Activated T-helper 1 cell treated with anti-CD3 and anti-CD28 coated beads, Interleukin-12 subunit alpha, Interleukin-12 subunit beta, Interleukin-2, Interleukin-4 antibody, amounts not matched to agents 30 ng/mL and 10 ng/mL and 1 ng/mL, durations not matched to agents 14 hours and 24 hours and 36 hours (primary cell): ENCODE data around the gene SLC16A8. TPM values are rescaled to one million over a fixed set of nuclear protein-coding genes. Genes with fewer than 3 reads are reported as not detected.
"Not testable (repeated sequence)": the region's sequence is repeated elsewhere in the genome, so short reads cannot be mapped to it uniquely, and the experiment has no call there.

ENCODE experiments used
- DNase-seq: peaks from one replicate; pipeline ENCODE4 v3.0.0; 2021; ENCODE audit warnings: low spot score
- H3K27ac Mint-ChIP-seq: one replicate; pipeline ENCODE4 v1.8.0; 2021; ENCODE audit warnings: mild to moderate bottlenecking, mixed read lengths
- H3K27me3 Mint-ChIP-seq: one replicate; pipeline ENCODE4 v1.8.0; 2022; ENCODE audit warnings: mild to moderate bottlenecking, moderate library complexity, mixed read lengths; ENCODE audit not compliant: insufficient read depth
- H3K36me3 Mint-ChIP-seq: one replicate; pipeline ENCODE4 v1.8.0; 2021; ENCODE audit warnings: low read depth, mixed read lengths
- H3K4me1 Mint-ChIP-seq: one replicate; pipeline ENCODE4 v1.8.0; 2021; ENCODE audit warnings: low read depth, mixed read lengths
- H3K4me3 Mint-ChIP-seq: one replicate; pipeline ENCODE4 v1.8.0; 2021; ENCODE audit warnings: mild to moderate bottlenecking, moderate library complexity, mixed read lengths
- H3K9me3 Mint-ChIP-seq: one replicate; pipeline ENCODE4 v1.8.0; 2021; ENCODE audit warnings: mixed read lengths
- intact Hi-C: fragments of 100-400 bp; cut with micrococcal nuclease; formaldehyde crosslinking; loops from one replicate; pipeline ENCODE4 v1.15.1; 2024
- total RNA-seq: library from RNA; stranded (reverse); gene quantifications from 2 replicates; pipeline ENCODE4 v1.2.3, GENCODE V29; 2022

The SLC16A8 gene
- total RNA-seq, 1 donor from 2014 or later = 0.34 TPM

DNA sequence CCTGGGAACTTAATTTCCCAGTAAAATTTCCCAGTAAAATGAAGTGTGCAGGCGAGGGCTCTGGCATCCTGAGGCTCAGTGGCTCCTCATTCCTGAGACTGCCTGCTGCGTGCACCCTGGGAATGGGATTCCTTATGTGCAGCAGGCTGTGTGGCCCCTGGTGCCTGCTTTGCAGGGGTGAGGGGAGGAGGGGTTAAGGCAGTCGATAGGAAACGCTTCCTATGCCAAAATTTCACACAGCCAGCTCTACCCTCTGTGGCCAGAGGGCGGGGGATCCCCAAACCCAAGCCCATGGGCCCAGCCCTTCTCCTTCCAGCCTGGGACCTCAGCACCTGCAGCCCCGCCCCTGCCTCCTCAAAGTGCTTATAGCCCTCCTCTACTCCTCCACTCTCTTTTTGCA is 38.6 kb upstream of the SLC16A8 start:
- no peaks in the 10 kb centered on the region for H3K36me3 Mint-ChIP-seq
- DNase-seq = no peak
- H3K4me1 Mint-ChIP-seq = peaks cover 10% of the 10 kb centered on the region
- no peak overlapping the region for H3K27ac Mint-ChIP-seq
- intact Hi-C loops = no loop called here
- H3K27me3 Mint-ChIP-seq = no peaks in the 10 kb centered on the region
- H3K4me3 Mint-ChIP-seq = no peak overlapping the region
- H3K9me3 Mint-ChIP-seq = no peaks in the 10 kb centered on the region

DNA sequence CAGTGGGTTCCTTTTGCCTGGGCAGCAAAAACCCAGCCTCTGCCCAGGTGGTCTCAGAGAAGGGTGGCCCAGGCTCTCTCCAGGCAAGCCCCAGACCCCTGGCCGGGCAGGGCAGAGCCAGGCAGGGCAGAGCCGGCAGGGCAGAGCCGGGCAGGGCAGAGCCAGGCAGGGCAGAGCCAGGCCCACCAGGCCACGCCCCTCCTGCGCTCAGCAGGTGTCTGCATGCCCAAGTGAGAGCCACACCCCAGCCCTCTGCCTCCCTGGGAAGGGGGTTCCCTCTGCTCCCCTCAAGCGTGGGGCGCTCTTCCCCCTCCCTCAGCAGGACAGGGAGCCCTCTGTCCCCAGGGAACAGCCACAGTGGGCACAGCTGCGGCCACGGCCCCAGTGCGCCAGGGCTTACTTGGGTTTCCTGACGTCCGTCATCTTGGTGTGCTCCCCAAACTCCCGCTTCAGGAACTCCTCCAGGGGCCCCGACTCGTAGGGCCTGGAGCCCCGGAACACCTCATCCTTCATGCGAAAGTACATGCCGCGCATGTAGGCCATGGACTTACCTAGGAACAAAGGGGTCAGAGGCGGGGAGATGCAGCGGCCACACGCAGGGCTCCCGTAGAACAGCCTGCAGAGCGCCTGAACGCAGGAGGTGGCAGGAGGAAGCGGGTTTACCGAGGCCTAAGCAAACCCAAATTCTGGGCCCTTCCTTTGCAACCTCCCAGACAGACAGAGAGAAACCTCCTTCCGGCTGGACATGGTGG is 36.6 kb upstream of the SLC16A8 start:
- intact Hi-C loops = no loop called here
- Mint-ChIP-seq H3K4me3 (no peak overlapping the region), H3K4me1 (peaks cover 10% of the 10 kb centered on the region), H3K36me3 (no peaks in the 10 kb centered on the region), H3K9me3 (no peaks in the 10 kb centered on the region), H3K27me3 (no peaks in the 10 kb centered on the region), H3K27ac (no peak overlapping the region)
- no peak for DNase-seq

DNA sequence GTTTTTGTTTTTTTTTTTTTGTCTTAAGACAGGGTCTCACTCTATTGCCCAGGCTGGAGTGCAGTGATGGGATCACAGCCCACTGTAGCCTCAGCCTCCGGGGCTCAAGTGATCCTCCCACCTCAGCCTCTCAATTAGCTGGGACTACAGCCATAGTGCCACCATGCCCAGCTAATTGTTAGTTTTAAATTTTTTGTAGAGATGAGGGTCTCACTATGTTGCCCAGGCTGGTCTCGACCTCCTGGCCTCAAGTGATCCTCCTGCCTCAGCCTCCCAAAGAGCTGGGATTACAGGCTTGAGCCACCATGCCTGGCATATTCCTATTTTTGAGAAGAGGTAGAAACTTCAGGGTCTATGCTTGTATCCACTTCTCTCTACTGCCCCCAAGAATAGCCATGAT is 34.8 kb upstream of the SLC16A8 start:
- H3K36me3 Mint-ChIP-seq, H3K27ac Mint-ChIP-seq, H3K4me3 Mint-ChIP-seq, DNase-seq, intact Hi-C loops, H3K9me3 Mint-ChIP-seq, H3K4me1 Mint-ChIP-seq, H3K27me3 Mint-ChIP-seq: not testable (repeated sequence)

DNA sequence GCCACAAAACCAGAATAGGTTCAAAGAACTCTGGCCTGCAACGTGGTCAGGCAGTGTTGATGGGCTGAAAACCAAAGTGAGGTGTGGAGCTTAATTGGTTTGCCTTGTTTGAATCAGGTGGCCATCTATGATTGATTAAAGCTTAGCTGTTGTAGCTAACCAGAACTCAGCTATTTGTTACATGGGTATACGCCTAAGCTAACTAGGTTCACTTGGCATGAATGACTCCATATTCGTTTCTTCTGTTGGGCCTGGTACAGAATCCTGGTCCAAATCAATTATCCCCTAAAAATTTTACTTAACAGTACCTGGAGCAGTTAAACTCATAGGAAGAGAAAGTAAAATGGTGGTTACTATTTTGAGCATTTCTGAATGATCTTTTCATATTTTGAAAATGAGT is 34.2 kb upstream of the SLC16A8 start:
- Mint-ChIP-seq H3K36me3 (peaks cover 2% of the 10 kb centered on the region), H3K4me3 (no peak overlapping the region), H3K27me3 (no peaks in the 10 kb centered on the region), H3K9me3 (no peaks in the 10 kb centered on the region), H3K27ac (no peak overlapping the region), H3K4me1 (peaks cover 2% of the 10 kb centered on the region)
- intact Hi-C loops = no loop called here
- no peak for DNase-seq

DNA sequence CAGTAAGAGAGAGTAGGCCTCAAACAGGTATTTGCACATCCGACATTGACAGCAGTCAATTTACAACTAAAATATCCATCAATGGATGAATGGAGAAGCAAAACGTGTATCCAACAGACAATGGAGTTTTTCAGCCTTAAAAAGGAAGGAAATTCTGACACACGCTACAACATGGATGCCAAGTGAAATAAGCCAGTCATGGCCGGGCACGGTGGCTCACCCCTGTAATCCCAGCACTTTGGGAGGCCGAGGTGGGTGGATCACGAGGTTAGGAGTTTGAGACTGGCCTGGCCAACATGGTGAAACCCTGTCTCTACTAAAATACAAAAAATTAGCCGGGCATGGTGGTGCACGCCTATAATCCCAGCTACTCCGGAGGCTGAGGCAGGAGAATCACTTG is 33.6 kb upstream of the SLC16A8 start:
- H3K4me1 Mint-ChIP-seq, intact Hi-C loops, H3K4me3 Mint-ChIP-seq: not testable (repeated sequence)

DNA sequence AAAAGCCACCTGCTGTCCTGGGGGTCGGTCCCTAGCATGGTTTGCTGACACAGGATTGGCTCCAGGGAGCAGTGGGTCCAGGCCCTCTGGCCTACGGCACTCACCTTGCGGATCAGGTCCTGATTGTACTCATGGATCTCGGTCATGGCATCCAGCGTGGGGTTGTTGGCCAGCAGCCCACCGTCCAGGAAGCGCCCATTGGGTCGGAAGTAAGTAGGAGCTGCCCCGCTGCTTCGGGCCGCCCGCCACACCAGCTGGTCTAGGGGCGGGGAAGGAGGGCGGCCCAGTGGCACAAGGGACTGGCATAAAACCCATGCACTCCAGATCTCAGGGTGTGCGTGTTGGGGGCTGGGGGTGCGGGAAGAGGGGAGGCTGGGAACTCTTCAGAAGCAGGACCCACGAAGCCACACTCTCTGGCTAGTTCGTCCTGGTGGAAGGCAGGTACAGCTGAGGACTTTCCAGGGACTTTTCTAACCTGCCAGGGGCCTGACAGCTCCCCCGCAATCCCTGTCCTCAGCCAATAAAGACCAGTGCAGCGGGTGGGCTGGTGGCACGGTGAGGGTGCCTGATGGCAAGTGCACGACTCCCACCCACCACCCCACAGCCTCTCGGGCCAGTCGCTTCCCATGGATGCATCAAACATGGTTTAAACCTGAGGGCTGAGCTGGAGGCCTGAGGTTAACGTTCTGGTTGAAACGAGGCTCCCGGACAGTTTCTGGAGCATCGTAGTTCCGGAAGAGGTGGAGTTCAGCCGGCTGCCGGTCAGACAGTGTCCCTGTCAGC is 31.6 kb upstream of the SLC16A8 start:
- DNase-seq = no peak
- Mint-ChIP-seq H3K4me3 (no peak overlapping the region), H3K36me3 (peaks cover 2% of the 10 kb centered on the region), H3K9me3 (no peaks in the 10 kb centered on the region), H3K27me3 (no peaks in the 10 kb centered on the region), H3K4me1 (no peaks in the 10 kb centered on the region), H3K27ac (no peak overlapping the region)
- intact Hi-C loops = loop anchor here (2.0 kb wide), 1 partner anchor 87 kb away; no protein-coding TSS in a partner anchor

More for the DNA sequence above, 33.6 kb upstream of the SLC16A8 start:
- not testable (repeated sequence) for H3K9me3 Mint-ChIP-seq, H3K36me3 Mint-ChIP-seq, DNase-seq, H3K27me3 Mint-ChIP-seq, H3K27ac Mint-ChIP-seq

DNA sequence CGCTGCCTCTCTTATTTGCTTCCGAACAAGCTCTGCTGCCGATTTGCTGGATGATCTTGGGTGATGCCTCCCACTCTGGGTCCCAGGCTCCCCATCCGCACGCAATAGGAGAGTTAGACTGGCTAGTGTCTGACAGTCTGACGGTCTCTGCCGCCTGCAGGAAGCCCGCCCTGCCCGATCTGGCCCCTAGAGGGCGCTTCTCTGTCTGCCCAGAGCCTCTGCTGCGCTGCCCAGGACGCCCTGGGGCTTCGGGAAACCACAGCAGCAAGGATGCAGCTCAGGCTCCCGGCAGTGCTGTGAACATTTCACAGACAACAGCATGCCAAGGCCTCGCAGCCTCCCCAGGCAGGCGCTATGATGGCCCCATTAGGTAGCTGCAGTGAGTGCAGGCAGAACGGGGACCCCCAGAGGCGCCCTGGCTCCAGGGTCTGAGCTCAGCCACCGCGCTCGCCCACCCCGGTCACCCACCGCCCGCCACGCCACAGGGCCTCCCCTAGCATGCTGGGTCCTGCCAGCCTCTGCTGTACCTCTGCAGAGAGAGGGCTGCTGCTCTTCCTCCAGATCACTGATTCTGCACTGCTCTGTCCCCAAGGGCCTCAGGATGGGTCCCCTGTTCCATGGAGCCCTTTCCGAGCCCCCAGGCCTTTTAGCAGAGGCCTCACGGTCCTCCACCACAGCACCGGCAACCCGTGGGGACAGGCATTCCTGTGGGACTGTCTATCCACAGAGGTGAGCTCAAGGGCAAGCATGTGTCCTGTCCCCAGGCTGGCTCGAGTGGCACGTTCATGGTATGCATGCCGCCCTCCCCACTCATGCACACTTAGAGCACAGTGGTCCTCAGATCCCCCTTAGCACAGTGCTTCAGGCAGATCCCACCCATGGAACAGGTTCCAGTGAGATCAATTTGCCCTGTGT is 30.8 kb upstream of the SLC16A8 start:
- no peaks in the 10 kb centered on the region for H3K4me1 Mint-ChIP-seq
- no peak overlapping the region for H3K4me3 Mint-ChIP-seq
- intact Hi-C loops = loop anchor here (2.0 kb wide), 1 partner anchor 88 kb away; no protein-coding TSS in a partner anchor
- DNase-seq = peak; percentile 67
- H3K27me3 Mint-ChIP-seq = no peaks in the 10 kb centered on the region
- no peaks in the 10 kb centered on the region for H3K9me3 Mint-ChIP-seq
- H3K36me3 Mint-ChIP-seq = peaks cover 2% of the 10 kb centered on the region
- no peak overlapping the region for H3K27ac Mint-ChIP-seq

DNA sequence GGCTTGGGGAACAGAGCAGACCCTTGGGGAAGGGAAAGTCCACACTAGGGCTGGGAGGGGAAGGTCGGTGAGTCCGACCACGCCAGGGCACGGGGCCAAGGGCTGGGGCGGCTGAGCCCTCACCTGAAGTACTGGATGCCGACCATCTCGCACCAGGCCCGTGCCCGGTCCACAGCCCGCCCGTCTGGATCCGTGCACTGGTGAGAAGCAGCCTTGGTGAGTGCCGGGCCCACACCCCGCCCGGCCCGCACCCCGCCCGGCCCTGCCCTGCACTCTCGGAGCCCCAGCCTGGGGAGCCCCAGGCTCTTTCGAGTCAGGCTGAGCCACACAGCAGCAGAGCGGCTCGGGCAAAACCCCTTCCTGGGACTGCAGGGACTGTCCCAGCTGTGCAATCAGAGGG is 28.4 kb upstream of the SLC16A8 start:
- no peak overlapping the region for H3K27ac Mint-ChIP-seq
- H3K4me1 Mint-ChIP-seq = no peaks in the 10 kb centered on the region
- intact Hi-C loops = no loop called here
- H3K36me3 Mint-ChIP-seq = peaks cover 2% of the 10 kb centered on the region
- no peaks in the 10 kb centered on the region for H3K9me3 Mint-ChIP-seq
- no peak for DNase-seq
- H3K27me3 Mint-ChIP-seq = no peaks in the 10 kb centered on the region
- no peak overlapping the region for H3K4me3 Mint-ChIP-seq

DNA sequence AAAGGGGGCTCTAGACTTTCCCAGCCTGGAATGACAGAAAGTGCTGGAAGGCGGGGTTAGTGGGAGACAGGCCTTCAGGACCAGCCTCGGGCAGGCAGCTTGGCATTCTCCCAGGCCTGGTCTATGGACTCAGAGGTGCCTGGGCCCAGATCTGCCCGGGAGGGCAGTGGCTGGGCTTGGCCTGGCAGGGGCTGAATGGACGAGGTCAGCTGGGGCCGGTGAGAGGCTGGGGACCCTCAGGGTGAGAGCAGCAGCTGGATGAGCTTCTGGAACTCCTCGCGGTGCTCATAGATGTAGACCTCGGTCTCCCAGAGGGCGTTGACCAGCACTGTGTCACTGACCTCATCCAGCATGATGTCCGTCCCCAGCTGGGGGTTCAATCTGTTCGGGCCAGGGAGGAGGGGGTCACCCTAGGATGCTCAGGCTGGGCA is 28.0 kb upstream of the SLC16A8 start:
- H3K4me3 Mint-ChIP-seq = no peak overlapping the region
- H3K36me3 Mint-ChIP-seq = peaks cover 2% of the 10 kb centered on the region

DNA sequence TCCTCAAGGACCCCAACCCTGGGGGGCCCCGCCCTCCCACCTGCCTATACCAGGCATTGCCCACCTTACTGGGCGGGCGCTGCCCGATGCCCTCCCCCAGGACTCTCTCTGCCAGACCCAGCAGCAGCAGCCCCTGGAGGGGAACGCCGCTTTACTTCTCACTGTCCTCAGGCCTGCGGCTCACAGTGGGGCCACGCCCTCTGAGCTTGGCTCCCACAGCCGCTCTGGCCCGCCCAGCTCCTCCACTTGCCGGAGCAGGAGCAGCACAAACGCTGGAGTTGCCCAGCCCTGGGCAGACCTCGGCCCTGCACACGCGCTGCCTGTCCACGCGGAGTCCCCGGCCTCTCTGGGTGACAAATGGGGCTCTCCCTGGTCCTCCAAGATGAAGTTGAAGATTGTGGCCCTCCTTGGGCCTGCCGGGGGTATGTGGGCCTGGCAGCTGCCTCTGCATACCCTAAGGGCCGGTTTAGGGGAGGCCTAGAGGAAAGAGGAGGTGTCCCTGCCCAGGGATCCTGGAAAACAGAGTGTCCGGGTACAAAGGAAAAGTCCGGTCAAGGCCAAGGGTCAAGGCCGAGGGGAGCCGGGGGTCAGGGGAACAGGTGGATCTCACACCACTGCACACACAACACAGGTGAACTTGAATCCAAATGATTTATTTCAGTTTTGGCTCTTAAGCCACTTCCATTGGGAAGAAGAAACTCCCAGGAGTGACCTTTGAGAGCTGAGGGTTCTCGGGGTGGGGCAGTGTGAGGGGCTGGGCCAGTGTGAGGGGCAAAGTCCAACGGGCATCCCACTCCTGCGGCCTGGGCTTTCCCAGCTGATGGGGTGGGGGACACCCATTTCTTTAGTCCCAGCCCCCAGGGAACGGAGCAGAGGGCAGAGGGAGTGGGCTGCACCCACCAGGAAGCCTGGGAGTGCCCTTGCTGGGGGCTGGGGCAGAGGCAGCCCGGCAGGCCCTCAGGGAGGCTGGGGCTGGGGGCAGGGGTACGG is 27.2 kb upstream of the SLC16A8 start:
- DNase-seq = no peak
- Mint-ChIP-seq H3K4me1 (no peaks in the 10 kb centered on the region), H3K27me3 (no peaks in the 10 kb centered on the region), H3K4me3 (no peak overlapping the region), H3K36me3 (peaks cover 2% of the 10 kb centered on the region), H3K9me3 (no peaks in the 10 kb centered on the region), H3K27ac (no peak overlapping the region)
- intact Hi-C loops = no loop called here

More for the DNA sequence above, 28.0 kb upstream of the SLC16A8 start:
- H3K9me3 Mint-ChIP-seq = no peaks in the 10 kb centered on the region
- no peaks in the 10 kb centered on the region for H3K4me1 Mint-ChIP-seq
- no peak overlapping the region for H3K27ac Mint-ChIP-seq
- intact Hi-C loops = no loop called here
- H3K27me3 Mint-ChIP-seq = no peaks in the 10 kb centered on the region
- no peak for DNase-seq

DNA sequence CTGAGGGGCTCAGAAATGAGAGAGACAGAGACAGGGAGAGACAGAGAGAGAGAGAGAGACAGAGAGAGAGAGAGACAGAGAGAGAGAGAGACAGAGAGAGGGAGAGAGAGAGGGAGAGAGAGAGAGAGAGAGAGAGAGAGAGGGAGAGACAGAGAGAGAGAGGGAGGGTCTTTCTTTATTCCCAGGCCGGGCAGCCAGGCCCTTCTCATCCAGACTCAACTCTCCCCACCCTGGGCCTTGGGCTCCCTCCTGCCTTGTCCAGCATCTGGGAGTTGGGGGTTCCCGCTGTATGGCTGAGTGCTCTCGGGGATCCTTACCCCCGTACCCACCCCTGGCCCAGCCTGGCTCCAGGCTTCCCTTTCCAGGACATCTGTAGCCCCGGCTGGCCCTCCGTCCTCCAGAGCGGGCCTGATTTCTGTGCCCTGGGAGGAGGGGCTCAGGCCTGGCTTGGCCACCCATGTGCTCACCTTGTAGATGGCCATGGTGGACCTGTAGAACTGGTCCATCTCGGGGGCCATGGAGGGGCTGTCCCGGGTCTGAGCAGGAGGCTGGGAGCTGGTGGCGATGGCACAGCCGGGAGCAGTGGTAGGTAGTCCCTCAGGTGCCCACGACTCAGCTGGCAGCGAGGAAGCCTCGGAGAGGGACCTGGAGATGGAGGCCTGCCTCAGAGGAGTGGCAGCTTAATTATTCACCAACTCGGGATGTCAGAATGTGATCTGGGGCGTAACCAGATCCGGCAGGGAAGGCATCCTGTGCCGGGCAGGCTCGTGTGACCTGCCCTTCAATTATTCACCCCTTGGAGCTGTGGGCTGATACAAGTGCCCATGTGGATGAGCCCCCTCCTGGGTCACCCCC is 26.3 kb upstream of the SLC16A8 start, which contains the start of gene BAIAP2L2:
Gene BAIAP2L2, minus strand, starts transcription at position 677 of the 855 bp plus-strand sequence. Its CDS starts 159 bp downstream, at position 518.
- H3K36me3 Mint-ChIP-seq = peaks cover 2% of the 10 kb centered on the region
- DNase-seq = no peak
- H3K9me3 Mint-ChIP-seq = no peaks in the 10 kb centered on the region
- intact Hi-C loops = no loop called here
- H3K4me1 Mint-ChIP-seq = no peaks in the 10 kb centered on the region
- no peak within 1 kb of the TSS for H3K4me3 Mint-ChIP-seq
- no peaks in the 10 kb centered on the region for H3K27me3 Mint-ChIP-seq
- peak within 1 kb of the TSS; percentile 44 for H3K27ac Mint-ChIP-seq
